ENCODE results near the gene CCDC146.

DNA sequence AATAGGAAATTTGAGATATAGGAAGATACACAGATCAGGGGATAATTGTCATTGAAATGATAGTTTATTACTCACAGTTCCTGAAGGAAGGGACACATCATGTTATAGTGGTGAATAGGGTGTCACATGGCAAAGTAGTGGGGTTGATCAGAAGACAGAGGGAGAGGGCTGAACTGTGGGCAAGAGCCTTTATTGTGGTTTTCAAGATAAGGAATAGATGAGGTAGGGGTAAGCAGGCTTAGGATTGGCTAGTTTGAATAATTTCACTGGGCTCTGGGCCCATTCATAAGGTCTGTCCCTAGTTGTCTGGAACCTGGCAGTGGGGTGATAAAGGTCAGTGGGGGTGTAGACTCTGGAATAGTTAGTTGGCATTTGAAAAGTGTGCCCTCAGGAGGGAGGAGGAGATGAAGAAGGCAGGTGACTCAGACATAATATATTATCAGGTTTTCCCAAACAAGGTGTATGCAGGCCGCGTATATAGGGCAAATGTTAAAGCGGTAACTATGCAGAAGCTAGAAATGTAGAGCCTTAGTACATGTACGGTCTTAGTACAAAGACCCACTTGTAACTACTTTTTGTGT, 58.7 kb downstream of the CCDC146 start:
- no peak for TF ChIP-seq SIN3A (IDR thresholded peaks at IDR 0.05; ENCODE audit: borderline replicate concordance, insufficient read depth, low read length)
- no peak for TF ChIP-seq POLR2AphosphoS5 (IDR thresholded peaks at IDR 0.05; ENCODE audit: low read depth, low read length)
- TF ChIP-seq, protein P1, sequence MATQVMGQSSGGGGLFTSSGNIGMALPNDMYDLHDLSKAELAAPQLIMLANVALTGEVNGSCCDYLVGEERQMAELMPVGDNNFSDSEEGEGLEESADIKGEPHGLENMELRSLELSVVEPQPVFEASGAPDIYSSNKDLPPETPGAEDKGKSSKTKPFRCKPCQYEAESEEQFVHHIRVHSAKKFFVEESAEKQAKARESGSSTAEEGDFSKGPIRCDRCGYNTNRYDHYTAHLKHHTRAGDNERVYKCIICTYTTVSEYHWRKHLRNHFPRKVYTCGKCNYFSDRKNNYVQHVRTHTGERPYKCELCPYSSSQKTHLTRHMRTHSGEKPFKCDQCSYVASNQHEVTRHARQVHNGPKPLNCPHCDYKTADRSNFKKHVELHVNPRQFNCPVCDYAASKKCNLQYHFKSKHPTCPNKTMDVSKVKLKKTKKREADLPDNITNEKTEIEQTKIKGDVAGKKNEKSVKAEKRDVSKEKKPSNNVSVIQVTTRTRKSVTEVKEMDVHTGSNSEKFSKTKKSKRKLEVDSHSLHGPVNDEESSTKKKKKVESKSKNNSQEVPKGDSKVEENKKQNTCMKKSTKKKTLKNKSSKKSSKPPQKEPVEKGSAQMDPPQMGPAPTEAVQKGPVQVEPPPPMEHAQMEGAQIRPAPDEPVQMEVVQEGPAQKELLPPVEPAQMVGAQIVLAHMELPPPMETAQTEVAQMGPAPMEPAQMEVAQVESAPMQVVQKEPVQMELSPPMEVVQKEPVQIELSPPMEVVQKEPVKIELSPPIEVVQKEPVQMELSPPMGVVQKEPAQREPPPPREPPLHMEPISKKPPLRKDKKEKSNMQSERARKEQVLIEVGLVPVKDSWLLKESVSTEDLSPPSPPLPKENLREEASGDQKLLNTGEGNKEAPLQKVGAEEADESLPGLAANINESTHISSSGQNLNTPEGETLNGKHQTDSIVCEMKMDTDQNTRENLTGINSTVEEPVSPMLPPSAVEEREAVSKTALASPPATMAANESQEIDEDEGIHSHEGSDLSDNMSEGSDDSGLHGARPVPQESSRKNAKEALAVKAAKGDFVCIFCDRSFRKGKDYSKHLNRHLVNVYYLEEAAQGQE (IDR thresholded peaks at IDR 0.05; ENCODE audit: insufficient read depth in 1 of 2, low read depth in 2 of 2, low read length in 2 of 2): no peak
